Measurements from ENCODE around the gene NME8.

Gene NME8

DNA sequence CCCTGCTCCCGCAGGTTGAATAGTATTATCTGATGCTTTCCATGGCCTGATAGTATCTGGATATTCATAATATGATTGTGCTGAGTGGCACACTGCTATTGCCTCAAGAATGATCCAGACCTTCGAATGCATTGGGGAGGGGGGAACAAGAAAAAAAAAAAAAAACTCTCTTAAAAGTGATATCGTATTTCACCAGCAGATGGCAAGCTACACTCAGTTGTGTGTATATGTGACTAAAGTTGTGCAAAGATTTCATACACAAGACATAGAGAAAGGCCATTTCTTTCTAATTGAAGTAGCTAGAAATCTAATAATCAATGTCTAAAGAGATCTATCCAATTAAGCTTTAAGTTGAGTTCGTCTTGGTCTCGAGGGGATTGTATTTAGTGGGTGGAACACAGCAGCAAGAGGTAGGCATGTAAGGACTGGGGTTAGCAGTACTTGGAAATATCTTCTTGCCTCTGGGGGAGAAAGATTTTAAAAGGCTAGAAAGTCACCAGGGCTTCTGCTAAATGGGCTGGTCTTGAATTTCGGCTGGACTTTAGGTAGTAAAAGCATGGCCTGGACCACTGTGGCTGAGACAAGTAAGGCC, 52.9 kb downstream of the NME8 start:
- peak; percentile 41 for DNase-seq

DNA sequence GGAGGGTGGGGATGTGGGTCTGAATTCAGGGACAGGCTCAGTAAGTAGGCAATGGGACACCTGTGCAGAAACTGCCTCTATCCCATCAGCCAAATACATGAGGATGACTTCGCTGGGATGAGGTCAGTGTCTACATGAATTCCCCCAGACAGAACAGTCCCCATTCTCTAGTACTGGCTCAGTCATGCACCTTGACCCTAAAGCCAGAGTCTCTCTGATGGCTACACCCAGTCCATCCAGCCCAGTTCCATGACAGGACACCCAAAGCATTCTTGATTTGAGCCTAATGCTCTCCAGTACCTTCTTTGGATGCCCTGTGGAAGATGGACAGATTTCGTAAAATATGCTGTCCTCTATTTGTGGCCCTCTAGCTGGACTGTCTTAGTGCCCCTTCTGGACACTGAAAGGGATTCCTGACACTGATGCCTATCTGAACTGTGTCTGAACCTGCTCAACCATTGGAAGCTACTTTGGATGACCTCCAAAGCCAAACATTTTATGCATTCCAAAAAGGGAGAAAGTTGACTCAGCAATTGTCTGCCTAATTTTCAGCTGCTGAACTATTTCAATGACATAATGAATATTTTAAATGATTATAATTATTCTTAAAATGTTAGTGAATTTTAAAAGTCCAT, 53.6 kb downstream of the NME8 start:
- no peak for DNase-seq

DNA sequence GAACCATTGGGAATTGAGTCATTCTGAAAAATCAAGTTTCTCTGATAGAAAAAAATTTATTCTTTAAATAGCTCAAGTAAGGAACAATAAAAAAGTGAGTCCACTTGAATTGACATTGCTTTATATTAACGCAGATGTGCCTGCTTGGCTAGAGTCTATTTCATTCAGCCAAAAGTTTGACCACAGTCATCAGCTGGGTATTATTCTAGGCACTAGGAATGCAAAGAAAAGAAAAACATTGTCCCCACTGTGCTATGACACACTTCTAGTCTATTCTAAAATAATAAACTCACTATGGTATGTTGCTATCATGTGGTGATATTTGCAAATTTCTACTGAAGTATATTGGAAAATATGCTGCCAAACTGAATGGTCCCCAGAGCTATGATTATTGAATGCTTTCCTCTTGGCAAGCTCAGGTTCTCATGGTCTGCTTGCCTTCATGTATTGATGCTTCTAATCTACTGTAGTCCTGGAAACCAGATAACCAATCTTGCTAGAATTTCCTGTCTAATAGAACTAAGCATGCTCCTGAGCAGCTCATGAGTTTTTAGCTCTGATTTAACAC, 59.9 kb downstream of the NME8 start:
- DNase-seq = no peak

- no peak for DNase-seq
Observed at GRCh38 chr7:37912756-37913155, 64.4 kb downstream of the NME8 start.

- peak; percentile 7 for DNase-seq
Observed at GRCh38 chr7:37915438-37915837, 67.0 kb downstream of the NME8 start.

- DNase-seq = peak; percentile 32
Observed at GRCh38 chr7:37916017-37916672, 67.7 kb downstream of the NME8 start.

- peak; percentile 19 for DNase-seq
Observed at GRCh38 chr7:37916673-37917660, 68.6 kb downstream of the NME8 start, which contains the start of gene SFRP4. TSS of gene SFRP4 (minus strand) at chr7:37916817. CDS start at chr7:37916537, 280 bp downstream.

DNA sequence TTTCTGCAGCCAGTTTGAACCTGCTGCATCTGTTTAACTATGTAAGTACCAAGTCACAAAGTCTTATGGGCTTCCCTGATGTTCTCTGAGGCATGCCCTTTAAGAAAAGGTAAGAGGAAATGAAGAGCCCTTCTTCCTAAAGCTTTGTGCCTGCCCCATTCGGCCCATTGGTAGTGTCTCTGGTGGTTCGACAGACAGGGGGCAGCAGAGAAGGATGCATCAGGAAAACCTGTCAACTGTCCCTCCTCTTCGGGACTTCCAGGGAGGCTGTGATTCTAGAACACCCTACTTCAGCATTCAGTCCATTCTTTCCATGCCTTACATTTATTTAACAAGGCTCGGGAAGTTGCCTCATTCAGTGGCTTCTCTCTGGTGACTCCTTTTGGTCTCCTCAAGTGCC, 70.1 kb downstream of the NME8 start:
- no peak for DNase-seq

DNA sequence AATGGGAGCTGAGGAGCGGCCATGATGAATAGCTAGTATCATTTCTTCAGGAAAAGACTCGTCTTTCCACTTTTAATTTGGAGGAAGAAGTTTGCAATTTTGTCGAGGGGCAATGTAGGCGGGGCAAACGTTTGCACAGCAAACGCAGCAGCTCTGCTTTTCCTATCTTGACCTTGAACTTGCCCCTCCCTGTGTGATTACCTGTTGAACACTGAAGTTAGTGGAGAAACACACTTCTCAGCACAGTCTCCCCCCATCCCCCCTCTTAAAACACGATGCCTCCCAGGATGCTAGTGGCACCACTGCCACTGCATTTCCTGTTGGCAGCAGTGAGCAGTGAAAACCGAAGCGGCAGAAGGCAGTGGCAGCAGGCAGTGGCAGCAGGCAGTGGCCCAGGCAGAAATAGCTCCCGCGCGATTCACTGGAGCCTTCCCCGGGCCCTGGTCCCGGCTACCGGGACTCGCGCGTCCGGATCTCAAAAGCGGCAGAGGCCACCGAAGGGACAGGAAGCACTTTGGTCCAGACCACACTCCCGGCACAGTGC, 72.0 kb downstream of the NME8 start, which contains the start of gene EPDR1:
TSS of gene EPDR1 (plus strand) at position 336 of the 544 bp plus-strand sequence. CDS start 300 bp downstream, outside the sequence.
- DNase-seq = peak; percentile 77

DNA sequence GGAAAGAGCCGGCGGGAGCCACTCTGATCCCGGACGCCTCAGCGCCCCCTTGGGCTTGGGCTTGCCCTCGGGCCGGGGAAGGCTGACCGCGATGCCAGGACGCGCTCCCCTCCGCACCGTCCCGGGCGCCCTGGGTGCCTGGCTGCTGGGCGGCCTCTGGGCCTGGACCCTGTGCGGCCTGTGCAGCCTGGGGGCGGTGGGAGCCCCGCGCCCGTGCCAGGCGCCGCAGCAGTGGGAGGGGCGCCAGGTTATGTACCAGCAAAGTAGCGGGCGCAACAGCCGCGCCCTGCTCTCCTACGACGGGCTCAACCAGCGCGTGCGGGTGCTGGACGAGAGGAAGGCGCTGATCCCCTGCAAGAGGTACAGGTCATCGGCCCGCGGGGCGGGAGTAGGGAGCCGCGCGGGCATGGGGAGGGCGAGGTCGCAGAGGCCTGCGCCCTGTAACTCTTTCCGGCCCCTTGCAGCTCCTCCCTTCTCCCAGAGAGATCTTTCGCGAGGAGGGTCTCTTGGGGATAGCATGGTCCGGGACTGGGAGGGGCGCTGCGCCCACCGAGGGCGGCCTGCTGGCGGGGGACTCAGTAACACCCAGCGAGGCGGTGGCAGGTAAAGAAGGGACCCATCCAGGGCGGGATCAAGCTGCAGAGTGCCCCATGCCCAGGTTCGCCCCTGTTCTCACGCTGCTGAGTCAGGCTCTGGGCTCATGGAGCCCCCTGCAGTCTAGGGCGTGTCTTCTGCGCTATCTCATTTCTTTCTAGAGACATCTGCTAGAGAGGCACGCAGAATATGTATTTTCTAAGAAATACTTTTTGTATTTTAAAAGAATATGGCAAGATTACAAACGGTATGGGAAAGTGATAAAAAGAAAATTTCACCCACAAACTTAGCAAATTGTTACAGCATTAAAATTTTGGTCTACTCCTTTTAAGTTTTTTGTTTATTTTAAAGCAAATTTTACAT, 72.7 kb downstream of the NME8 start:
- peak; percentile 61 for DNase-seq

DNA sequence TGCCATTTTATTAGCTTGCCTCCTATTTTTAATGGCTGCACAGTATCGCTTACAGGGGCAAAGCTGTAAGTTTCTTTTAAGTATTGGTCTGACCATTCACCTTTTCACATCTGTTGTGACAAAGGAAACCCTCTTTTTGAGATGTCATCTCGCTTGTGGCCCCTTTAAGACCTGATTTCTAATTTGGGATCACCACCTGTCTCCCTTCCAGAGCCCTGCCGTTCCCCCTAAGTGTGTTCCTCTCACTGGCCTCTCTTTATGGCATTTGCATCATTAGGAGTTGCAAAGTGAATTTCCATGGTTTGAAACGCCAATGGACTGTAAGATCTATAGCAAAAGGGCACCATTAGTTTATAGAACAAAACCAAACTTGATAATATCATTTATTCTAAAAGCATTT, 73.5 kb downstream of the NME8 start:
- no peak for DNase-seq

DNA sequence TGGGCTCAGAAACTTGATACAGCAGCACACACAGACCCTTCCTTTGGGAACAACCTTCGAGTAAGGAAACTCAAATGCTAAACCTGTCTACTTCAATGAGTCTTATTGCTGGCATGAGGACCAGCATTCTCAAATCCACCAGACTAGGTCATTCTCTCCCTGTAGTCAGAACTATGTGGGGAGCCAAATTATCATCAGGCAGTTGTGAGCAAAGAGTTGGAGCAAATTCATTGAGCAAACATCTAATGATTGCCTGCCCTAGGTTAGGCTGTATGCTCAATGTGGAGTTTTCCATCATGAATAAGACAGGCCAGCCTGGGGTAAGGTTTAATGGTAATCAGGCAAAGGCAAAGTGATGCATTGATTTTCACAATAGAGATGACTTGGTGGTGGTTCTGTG, 75.6 kb downstream of the NME8 start:
- DNase-seq = no peak

GRCh38 chr7:37924491-37925041, 76.2 kb downstream of the NME8 start:
- DNase-seq = no peak

GRCh38 chr7:37925620-37926019, 77.2 kb downstream of the NME8 start:
- DNase-seq = no peak

- no peak for DNase-seq
Observed at GRCh38 chr7:37927773-37928444, 79.5 kb downstream of the NME8 start.

- DNase-seq = no peak
Observed at GRCh38 chr7:37928878-37929277, 80.5 kb downstream of the NME8 start.

GRCh38 chr7:37930226-37930948, 82.0 kb downstream of the NME8 start:
- no peak for DNase-seq

GRCh38 chr7:37932543-37932942, 84.1 kb downstream of the NME8 start:
- no peak for DNase-seq

DNA sequence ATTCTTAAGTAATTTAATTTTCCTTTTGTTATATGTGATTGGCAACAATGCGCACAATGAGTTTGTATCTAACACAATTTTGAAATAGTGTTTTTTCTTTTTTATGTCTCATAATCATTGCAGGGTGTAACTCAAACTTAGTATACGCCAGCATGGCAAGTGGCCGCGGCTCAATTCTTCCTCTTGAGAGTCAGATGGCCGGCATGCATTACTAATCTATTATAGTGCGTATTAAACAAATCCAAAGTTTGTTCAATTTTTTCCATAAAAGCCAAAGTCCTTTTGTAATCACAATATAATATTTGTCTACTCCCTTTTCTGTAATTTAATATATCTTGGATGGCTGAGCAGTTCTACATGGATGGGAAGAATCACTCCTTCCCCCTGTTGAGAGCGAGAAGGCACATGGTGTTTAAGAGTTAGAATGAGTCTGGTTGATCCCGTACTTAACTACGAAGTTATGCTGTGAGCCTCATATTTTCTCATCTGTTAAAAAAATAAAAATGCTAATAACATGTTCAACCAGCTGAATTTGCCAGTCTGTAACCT, 84.7 kb downstream of the NME8 start:
- DNase-seq = no peak
